ENCODE measurements around the gene SCPEP1.
"Not testable (repeated sequence)": the region's sequence is repeated elsewhere in the genome, so short reads cannot be mapped to it uniquely, and the experiment has no call there.

SCPEP1 gene

DNA sequence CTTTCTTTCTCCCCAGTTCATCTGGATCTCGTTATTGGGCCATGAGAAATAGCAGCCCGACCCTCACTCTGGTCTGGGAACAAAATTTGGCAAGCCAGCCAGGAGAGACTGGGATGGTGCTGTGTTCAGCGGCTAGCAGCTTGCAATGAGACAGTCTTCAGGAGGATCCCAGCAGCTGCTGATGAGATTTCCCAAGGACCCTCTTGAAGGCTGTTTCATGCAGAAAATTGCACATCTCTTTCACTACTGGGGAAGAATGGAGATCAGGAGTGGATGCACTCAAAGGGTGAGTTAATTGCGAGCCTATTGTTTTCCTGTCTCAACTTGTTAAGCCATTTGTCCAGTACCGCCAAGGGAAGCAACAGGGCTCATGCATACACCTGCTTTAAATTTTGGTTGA lies 11.6 kb upstream of the SCPEP1 start:
- no peak for DNase-seq

DNA sequence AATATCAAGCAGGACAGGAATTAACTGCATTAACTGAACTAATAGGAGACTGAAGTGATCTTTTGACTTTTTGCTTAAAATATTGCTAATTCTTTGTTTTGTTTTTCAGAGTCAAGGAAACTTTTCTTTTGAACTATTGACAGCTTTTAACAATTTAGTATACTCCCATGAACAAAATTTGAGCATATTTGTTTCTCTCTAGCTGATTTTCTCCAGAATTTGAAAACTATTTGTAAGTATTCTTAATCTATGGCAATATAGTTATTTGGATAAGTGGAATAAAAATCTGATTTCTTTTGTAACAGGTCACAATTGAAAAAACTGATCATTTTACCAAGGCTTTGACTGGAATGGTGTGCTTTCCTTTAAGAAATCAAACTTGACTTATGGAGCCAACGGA lies 7.0 kb upstream of the SCPEP1 start:
- DNase-seq, result no peak

DNA sequence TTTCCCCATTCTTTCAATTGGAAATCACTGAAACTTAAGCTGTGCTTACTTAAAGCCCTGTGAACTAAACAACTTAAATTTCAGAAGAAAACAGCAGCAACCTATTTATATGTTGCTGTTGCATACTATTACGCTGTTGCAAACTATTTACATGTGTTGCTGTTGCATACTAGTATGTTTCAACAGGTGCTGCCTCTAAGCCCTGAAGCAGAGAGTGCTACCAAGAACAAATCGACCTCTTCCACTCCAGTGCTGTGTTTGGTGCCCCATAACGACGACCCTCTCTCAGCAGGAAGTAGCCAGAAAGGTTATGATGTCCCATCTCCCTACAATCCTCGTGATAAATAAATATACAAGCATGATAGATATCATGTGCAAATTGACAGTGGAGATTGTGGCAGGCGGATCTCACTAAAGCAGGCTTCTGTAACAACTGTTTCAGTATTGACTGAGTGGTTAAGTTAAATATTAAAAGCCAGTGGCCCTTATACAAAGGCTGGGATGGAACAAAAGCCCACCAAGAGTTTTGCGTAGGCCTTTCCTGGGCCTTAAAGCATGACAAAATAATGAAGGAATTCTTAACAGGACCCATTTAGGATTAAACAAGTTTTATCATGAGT lies 5.7 kb upstream of the SCPEP1 start:
- DNase-seq, result no peak

DNA sequence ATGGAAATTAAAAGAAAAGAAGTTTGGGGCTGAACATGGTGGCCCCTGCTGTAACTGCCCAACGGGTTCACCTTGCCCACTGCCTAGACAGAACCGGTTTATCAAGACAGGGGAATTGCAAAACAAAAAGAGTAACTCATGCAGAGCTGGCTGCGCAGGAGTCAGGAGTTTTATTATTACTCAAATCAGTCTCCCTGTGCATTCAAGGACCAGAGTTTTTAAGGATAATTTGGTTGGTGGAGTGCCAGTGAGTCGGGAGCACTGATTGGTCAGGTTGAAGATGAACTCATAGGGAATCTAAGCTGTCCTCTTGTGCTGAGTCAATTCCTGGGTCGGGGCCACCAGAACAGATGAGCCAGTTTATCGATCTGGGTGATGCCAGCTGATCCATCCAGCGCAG lies 4.4 kb upstream of the SCPEP1 start:
- DNase-seq, result no peak

DNA sequence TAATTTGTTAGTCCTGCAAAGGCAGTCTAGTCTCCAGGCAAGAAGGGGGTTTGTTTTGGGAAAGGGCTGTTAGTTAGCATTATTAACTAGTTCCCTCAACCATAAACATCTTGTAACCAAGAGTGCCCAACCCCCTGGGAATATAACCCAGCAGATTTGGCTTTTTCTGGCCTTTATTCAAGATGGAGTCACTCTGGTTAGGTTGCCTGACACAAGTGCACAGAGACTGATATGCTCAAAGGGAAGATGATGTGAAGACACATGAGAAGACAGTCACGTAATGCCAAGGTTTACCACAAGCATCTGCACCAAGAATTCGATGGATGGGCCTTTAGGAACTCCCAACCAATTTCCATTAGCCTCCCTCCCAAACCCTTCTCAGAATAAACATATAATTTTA lies 3.9 kb upstream of the SCPEP1 start:
- DNase-seq, result no peak

DNA sequence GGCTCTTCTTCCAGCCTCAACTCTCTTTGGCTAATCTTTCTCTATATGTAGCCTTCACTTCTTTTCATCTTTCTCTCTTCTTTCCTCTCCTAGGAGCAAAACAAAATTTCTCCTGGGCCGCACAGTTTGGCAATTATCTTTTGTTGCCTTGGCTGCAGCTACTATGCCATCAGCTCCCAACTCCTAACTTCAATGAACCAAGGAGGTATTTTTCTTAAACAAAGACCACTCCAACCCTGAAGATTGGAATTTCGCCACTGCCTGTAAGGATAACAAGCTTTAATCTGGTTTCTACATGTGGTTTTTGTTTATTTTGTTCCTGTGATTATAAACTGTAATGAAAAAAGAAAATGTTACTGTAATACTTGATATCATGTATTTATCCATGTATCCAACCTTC lies 2.3 kb upstream of the SCPEP1 start:
- no peak for DNase-seq

DNA sequence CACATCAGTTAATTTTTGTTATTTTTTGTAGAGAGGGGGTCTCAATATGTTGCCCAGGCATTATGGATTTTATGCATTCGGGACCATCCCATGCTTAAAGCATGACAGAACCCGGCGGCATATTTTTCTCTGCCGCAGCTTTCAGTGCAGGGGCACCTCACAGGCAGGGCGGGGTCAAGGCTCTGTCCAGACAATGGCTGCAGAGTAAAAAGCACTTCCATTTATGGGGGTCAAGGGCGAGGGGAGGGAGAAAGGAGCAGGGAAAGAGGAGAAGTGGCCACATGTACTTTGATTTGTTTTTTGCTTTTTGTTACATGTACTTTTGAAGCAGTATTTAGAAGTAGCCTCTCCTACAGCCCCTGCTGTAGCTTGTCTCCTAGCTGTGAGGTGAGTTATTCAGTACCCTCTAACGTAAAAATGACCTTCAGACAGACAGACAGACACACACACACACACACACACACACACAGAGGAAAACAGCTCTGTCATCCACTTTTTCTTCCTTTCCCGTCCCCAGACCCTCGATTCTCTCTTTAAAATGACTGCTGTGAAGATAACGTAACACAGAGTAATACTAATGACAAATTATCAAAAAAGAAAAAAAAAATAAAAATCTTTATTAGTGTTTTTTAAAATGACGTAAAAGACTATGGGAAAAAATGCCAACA lies 856 bp upstream of the SCPEP1 start:
- DNase-seq, result no peak

DNA sequence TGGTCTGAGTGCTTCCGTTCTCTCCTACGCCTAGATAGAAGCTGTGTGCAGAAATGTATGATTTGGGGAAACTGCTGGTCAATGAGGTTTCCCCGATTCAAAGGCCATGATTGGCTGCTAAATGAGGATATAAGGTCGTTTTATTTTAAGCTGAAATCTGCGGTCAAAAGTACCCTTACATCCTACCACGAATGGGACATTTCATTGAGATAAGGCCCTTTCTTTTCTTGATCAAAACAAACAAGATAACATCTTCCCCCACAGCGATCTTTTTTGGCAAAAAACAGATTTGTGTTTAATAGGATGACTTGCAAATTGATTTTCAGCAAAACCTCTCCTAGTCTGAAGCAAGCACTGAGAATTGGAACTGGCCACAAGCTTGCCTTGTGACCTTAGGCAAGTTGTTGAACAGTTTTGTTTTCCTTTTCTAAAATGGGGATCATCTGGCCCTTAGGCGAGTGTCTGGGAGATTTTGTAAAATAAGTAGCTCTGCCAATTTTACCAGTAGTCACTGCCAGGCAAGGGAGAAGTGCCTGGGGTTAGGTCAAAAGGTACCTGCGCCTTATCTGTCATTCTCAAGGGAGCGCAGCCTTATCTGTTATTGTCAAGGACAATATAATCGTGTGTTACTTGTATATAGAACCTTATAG lies 635 bp downstream of the SCPEP1 start:
- no peak for DNase-seq

DNA sequence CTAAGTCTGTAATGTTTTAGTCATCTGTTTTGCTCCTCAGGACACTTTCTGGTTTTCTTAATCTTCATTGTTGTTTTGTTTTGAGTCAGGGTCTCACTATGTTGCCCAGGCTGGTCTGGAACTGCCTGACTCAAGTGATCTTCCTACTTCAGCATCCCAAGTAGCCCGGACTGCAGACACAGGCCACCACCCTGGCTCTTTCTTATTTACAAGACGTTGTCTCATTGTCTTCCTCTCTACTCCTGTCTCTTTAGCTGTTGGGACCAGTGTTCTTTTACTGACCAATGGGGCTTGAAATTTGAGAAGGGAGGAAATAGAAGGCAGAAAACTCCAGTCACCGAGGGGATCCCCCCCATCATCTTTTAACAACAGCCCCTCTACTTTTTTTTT lies 1.2 kb downstream of the SCPEP1 start:
- DNase-seq, result no peak

DNA sequence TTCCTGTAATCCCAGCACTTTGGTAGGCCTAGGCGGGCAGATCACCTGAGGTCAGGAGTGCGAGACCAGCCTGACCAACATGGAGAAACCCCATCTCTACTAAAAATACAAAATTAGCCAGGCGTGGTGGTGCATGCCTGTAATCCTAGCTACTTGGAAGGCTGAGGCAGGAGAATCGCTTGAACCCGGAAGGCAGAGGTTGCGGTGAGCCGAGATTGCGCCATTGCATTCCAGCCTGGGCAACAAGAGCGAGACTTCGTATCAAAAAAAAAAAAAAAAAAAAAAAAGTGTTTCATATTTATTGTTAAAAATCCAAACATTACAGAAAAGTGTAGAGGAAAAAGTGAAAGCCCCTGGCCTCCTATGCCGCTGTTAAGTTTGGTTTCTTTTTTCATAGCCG lies 2.6 kb downstream of the SCPEP1 start:
- DNase-seq, result not testable (repeated sequence)

DNA sequence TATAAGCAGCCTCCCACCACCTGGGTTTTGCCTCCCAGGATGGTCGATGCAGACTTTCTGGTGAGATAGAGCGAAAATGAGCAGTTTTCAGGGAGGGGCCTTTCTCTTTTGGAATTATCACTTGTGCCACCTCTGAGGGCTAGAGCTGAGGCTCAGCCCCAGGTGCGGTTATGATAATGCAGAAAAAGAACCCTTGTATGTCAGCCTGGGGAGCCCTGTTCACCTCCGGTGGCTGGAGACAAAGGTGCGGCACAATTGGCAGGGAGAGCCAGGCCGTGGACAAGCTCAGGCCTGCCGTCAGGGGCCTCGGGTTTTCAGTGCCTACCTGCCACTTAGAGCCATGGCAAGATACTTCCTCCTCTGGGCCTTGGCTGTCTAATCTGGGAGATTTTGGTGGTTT lies 4.4 kb downstream of the SCPEP1 start:
- DNase-seq, result no peak

DNA sequence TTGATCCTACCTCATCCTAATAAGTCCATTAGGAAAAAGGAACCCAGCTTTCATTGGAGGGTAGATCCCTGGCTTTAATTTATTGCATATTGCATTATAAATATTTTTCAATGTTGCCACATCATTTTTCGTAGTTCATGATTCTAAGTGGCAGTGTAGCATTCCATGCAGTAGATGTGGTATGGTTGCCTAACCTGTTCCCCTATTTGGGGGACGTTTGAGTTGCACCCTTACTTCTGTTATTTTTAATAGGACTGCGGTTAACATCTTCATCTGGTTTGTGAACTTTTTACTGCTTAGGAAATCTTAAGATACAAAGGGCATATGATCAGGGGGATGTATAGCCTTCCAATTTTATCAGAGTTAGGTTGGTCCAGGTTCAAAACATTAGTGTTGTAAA lies 5.4 kb downstream of the SCPEP1 start:
- DNase-seq, result no peak

DNA sequence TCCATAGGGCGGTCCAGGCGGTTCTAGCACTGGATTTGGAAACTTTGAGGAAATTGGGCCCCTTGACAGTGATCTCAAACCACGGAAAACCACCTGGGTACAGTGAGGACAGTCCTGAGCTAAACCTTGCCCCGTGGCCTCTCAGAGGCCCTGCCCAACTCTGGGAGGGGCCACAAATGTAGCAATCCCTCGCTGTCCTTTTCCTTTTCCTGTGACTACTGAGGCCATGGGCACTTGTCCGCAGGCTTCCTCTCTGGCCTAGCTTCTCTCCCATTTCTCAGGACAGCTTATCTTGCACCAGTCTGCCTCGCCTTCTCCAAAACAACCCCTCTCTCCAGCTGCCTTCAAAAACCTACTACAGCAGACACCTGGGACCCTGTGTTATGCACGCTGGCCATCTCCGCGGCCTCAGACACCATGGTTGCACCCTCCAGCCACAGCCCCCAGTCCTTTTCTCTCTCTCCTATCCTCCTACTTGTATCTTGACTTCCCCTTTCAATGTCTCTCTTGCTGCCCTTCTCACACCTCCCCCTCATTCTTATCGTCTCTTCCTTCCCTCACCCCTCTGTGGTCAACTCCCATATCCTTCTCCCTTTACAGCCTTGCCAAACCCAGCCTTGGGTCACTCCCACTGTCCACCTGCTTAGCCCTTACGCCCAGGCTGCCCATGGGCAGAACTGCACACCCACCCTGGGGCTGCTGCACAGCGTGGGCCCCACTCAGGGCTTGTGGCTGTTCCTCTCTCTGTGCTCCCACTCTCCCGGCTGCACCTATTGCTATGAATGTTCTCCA lies 7.6 kb downstream of the SCPEP1 start:
- DNase-seq, result no peak

DNA sequence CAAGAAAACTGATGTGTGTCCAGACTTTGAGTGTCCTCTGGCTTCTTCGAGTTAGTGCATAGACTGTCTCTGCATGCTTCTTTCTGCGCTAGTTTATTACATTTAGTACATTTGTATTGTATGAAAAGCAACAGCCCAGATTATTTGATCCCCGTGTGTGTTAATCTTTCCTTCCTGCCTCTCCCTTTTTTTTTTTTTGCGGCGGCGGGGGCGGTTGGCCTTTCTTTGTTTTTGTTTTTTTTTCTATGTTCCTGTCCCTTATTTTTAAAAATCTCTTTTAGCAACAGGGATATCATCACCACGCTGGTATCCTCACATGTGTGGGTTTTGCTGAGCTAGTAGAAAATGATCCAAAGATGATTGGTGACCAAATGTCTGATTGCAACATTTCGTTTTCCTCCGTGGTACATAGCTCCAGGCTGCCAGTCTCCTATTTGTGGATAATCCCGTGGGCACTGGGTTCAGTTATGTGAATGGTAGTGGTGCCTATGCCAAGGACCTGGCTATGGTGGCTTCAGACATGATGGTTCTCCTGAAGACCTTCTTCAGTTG lies 9.4 kb downstream of the SCPEP1 start:
- no peak for DNase-seq

DNA sequence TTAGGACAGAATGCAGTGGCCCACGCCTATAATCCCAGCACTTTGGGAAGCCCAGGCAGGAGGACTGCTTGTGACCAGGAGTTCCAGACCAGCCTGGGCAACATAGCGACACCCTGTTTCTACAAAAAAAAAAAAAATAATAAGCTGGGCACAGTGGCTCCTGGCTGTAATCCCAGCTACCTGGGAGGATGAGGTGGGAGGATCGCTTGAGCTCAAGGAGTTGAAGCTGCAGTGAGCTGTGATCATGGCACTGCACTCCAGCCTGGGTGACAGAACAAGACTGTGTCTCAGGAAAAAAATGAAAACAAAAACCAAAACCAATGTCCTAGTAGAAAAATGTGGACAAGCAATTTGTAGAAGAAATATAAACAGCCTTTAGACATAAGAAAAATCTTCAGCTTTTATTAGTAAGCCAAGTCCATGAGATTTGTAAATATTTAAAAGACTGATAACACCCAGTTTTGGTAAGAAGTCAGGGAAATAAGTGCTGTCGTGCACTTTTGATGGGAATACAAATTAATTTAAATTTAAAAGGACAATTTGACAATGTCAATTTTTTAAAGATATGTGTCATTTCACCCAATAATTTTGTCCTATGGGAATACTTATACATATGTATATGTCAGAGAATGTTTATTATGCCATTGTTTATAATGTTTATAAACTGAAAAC lies 11.1 kb downstream of the SCPEP1 start:
- DNase-seq, result no peak

DNA sequence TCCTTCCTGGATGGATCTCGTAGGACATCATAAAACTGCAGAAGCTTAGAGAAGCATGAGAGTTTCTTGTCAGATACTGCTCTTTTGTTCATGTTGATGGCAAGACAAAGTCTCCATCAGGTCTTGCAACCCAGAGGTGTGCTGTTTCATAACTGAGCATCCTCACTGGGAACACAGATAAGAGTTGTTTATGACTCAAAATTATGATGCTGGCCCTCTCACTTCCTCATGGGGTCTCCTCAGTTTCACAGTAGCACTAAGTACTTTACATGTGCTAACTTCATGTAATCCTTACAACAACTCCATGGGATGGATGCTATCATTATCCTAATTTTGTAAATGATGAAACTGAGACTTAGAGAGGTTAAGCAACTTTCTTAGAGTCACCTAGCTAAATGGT lies 14.4 kb downstream of the SCPEP1 start:
- DNase-seq, result no peak

DNA sequence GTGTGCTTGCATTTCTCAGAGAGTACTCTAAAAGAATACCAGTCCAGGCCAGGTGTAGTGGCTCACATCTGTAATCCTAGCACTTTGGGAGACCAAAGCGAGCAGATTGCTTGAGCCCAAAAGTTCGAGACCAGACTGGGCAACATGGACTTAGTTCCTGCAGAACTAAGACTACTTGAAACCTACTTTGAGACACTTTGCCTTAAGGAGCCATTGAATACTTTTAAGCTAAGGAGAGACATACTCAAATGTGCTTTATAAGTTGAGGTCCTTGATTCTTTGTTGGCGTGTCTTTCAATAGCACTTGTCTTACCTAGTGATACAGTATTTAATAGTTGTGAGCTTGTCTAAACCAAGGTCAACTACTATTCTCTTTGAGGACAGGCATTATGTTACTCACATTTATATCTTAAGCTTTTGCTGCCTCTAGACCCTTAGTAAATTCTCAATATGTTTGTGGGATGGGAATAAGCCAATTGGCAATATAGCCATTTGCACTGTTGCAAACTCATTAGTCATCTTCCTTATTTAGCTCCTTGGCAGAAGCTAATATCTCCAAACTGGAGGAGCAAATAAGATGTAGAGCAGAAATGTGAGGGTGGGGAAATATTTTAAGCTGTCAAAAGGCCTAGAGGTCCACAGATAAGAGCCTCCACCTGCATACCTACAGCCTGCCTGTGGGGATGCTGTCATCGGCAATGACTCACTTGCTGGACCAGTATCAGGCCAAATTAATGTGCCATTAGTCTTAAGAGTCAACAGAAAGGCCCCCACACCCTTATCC lies 16.3 kb downstream of the SCPEP1 start:
- DNase-seq, result no peak

DNA sequence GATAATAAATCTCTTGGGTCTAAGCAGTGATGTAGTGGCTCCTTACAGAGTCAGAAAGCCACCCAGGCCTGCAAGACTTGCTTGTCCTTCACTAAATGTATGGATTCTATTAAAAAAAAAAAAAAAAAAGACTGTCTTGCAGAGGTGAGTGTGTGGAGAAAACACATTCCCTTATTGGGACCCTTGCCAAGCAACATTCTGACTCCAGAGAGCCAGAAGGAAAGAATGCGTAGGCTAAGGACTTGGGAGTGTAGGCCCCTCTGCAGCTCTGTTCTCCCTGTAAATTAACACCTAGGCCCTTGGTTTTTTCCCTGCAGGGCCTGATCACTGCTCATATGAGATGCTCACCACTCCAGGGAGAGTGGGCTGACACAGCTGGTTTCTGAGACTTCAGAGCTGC lies 17.8 kb downstream of the SCPEP1 start:
- DNase-seq, result no peak

DNA sequence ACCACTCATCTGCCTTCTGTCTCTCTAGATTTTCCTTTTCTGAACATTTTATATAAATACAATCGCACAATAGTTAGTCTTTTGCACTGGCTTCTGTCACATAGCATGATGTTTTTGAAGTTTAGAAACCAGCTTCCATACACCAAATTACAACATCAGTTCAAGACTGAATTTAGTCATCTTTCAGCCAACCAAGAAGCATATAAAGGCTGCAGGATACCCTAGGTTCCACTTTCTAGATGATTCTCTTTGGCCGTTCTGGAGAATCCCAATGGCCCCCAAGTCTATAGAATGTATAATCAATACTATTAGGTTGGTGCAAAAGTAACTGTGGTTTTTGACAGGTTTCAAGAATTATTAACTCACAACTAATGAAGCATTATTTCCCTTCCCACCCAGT lies 19.4 kb downstream of the SCPEP1 start:
- DNase-seq, result no peak

DNA sequence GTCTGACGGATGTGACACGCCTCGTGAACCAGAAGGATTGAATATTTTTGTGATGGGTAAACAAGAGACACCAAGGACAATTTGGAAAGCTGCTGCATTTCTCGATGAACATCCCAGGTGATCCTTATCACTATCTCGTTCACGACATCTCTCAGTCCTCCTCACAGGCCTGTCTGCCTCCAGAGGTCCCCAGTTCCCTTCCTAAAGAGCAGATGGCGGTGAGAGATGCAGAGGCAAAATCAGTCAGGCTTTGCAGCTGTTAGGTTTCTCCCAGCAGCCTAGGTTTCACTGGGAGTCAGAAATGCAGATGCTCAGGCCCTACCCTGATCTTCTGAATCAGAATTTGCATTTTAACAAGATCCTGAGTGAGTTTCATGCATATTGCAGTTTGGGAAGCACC lies 23.6 kb downstream of the SCPEP1 start:
- no peak for DNase-seq

DNA sequence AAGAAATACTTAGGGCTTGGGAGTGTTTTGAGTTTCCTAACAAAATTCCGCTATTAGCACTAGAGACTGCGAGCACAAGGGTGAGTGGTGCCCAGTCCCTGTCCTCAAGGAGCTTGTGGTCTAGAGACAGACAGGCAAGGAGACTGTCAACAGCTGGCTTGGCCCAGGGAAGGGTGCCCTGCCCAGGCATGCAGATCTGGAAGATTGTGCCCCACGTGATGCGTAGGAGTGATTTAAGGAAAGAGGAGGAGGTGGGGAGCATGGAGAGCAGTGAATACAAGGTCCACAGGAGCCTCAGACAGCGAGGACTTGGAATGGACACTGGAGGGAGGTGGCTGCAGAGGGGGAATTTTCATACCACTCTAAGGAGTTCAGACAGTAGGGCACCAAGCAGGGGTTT lies 25.0 kb downstream of the SCPEP1 start:
- DNase-seq, result no peak

DNA sequence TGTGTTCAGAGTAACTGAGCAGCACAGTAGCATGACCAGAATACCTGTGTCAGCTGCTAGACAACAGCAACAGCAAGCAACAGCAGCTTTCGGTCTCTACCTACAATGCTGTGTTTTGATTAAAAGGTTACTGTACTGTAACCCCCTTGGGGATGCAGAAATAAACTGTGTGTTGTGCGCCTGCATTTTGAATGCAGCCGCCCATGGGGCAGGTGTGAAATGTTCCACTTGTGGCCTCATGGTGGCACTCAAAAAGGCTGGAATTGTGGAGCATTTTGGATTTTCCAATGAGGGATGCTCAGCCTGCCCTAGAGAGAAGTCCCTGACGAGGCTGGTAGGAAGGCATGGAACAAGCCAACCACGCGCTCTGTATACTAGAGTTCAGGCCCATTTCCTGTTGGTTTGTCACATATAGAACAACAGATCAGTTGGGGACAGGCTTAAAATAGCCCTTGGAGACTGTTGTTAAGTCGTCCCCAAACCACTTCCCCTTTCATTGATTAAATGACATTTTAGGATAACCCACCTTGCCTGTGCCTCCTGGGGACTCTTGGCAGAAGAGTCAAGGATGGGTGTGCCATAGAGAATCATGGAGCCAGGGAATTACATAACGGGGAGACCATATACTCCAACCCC lies 27.1 kb downstream of the SCPEP1 start:
- no peak for DNase-seq
